Activated naive CD8-positive, alpha-beta T cell treated with anti-CD3 and anti-CD28 coated beads for 36 hours (primary cell): ENCODE data around the gene ZNF226. TPM values are rescaled to one million over a fixed set of nuclear protein-coding genes. Genes with fewer than 3 reads are reported as not detected.
"Not testable (repeated sequence)": the region's sequence is repeated elsewhere in the genome, so short reads cannot be mapped to it uniquely, and the experiment has no call there.

Source experiments
- DNase-seq: peaks from one replicate; pipeline ENCODE4 v3.0.0; 2021
- H3K27ac Mint-ChIP-seq: one replicate; pipeline ENCODE4 v1.8.0; 2022; ENCODE audit warnings: mild to moderate bottlenecking, moderate library complexity, mixed read lengths
- H3K27me3 Mint-ChIP-seq: one replicate; pipeline ENCODE4 v1.8.0; 2022; ENCODE audit warnings: mild to moderate bottlenecking, mixed read lengths
- H3K36me3 Mint-ChIP-seq: one replicate; pipeline ENCODE4 v1.8.0; 2021; ENCODE audit warnings: mild to moderate bottlenecking, mixed read lengths
- H3K4me1 Mint-ChIP-seq: one replicate; pipeline ENCODE4 v1.8.0; 2021; ENCODE audit warnings: mixed read lengths
- H3K4me3 Mint-ChIP-seq: one replicate; pipeline ENCODE4 v1.8.0; 2022; ENCODE audit warnings: mild to moderate bottlenecking, moderate library complexity, mixed read lengths
- H3K9me3 Mint-ChIP-seq: one replicate; pipeline ENCODE4 v1.8.0; 2022; ENCODE audit warnings: mixed read lengths
- total RNA-seq, 2 experiments: library from RNA; stranded (reverse); gene quantifications; one replicate each; pipeline ENCODE4 v1.2.3, GENCODE V29; 2021

ZNF226 gene
- 1 to 10 TPM; 6.5 to 7.4 TPM for total RNA-seq

GRCh38 chr19:44164673-44165512 is at the start of gene ZNF226:
Gene ZNF226 (plus strand): TSS chr19:44165100. CDS start chr19:44170081, 4,981 bp downstream.
- Mint-ChIP-seq H3K27ac (peak within 1 kb of the TSS; percentile 94), H3K27me3 (no peaks in the 10 kb centered on the region), H3K9me3 (peaks cover 45% of the 10 kb centered on the region), H3K36me3 (peaks cover 45% of the 10 kb centered on the region), H3K4me1 (peaks cover 29% of the 10 kb centered on the region), H3K4me3 (peak within 1 kb of the TSS; percentile 91)
- DNase-seq: peak; percentile 79

GRCh38 chr19:44121162-44121561 is 43.7 kb upstream of the ZNF226 start:
- peaks cover 55% of the 10 kb centered on the region for H3K9me3 Mint-ChIP-seq
- not testable (repeated sequence) for H3K27ac Mint-ChIP-seq, H3K27me3 Mint-ChIP-seq

GRCh38 chr19:44131955-44132354 is 32.9 kb upstream of the ZNF226 start:
- Mint-ChIP-seq H3K4me1 (no peaks in the 10 kb centered on the region), H3K27ac (no peak overlapping the region), H3K36me3 (peaks cover 45% of the 10 kb centered on the region), H3K4me3 (no peak overlapping the region), H3K27me3 (no peaks in the 10 kb centered on the region), H3K9me3 (peaks cover 40% of the 10 kb centered on the region)
- DNase-seq: no peak

More at GRCh38 chr19:44121162-44121561, 43.7 kb upstream of the ZNF226 start:
- DNase-seq, H3K4me1 Mint-ChIP-seq, H3K4me3 Mint-ChIP-seq: not testable (repeated sequence)
- H3K36me3 Mint-ChIP-seq: peaks cover 88% of the 10 kb centered on the region

GRCh38 chr19:44141191-44142058 is 23.5 kb upstream of the ZNF226 start, which contains the start of gene ZNF234:
Gene ZNF234 (plus strand): TSS chr19:44141554. CDS start chr19:44144633, 3,079 bp downstream.
- Mint-ChIP-seq H3K4me1 (peaks cover 13% of the 10 kb centered on the region), H3K27me3 (no peaks in the 10 kb centered on the region), H3K36me3 (peaks cover 38% of the 10 kb centered on the region), H3K27ac (peak within 1 kb of the TSS; percentile 96), H3K4me3 (peak within 1 kb of the TSS; percentile 95), H3K9me3 (peaks cover 11% of the 10 kb centered on the region)
- peak; percentile 58 for DNase-seq

GRCh38 chr19:44142059-44142433 is 22.9 kb upstream of the ZNF226 start:
- H3K27me3 Mint-ChIP-seq: no peaks in the 10 kb centered on the region
- no peak for DNase-seq
- H3K4me3 Mint-ChIP-seq: peak overlapping the region; percentile 95
- H3K4me1 Mint-ChIP-seq: peaks cover 13% of the 10 kb centered on the region
- peaks cover 10% of the 10 kb centered on the region for H3K9me3 Mint-ChIP-seq
- H3K36me3 Mint-ChIP-seq: peaks cover 40% of the 10 kb centered on the region
- peak overlapping the region; percentile 96 for H3K27ac Mint-ChIP-seq

GRCh38 chr19:44149776-44150175 is 15.1 kb upstream of the ZNF226 start:
- Mint-ChIP-seq H3K4me3 (no peak overlapping the region), H3K36me3 (peaks cover 93% of the 10 kb centered on the region), H3K4me1 (no peaks in the 10 kb centered on the region), H3K27ac (no peak overlapping the region), H3K9me3 (peaks cover 33% of the 10 kb centered on the region), H3K27me3 (no peaks in the 10 kb centered on the region)
- no peak for DNase-seq

- DNase-seq: no peak
- Mint-ChIP-seq H3K27ac (no peak overlapping the region), H3K4me3 (no peak overlapping the region), H3K27me3 (no peaks in the 10 kb centered on the region), H3K36me3 (peaks cover 89% of the 10 kb centered on the region), H3K9me3 (peaks cover 36% of the 10 kb centered on the region), H3K4me1 (no peaks in the 10 kb centered on the region)
Measured at GRCh38 chr19:44151491-44151890, 13.4 kb upstream of the ZNF226 start.

GRCh38 chr19:44156475-44156874 is 8.4 kb upstream of the ZNF226 start:
- DNase-seq: no peak
- Mint-ChIP-seq H3K4me3 (no peak overlapping the region), H3K27ac (no peak overlapping the region), H3K9me3 (peaks cover 51% of the 10 kb centered on the region), H3K36me3 (peaks cover 65% of the 10 kb centered on the region), H3K27me3 (no peaks in the 10 kb centered on the region), H3K4me1 (no peaks in the 10 kb centered on the region)

GRCh38 chr19:44163789-44164188 is 1.1 kb upstream of the ZNF226 start:
- Mint-ChIP-seq H3K4me1 (peaks cover 29% of the 10 kb centered on the region), H3K36me3 (peaks cover 34% of the 10 kb centered on the region), H3K9me3 (peaks cover 41% of the 10 kb centered on the region), H3K4me3 (no peak overlapping the region), H3K27me3 (no peaks in the 10 kb centered on the region), H3K27ac (no peak overlapping the region)
- DNase-seq: no peak

- no peak for DNase-seq
- Mint-ChIP-seq H3K9me3 (peaks cover 43% of the 10 kb centered on the region), H3K27me3 (no peaks in the 10 kb centered on the region), H3K4me3 (peak overlapping the region; percentile 91), H3K27ac (peak overlapping the region; percentile 94), H3K4me1 (peaks cover 29% of the 10 kb centered on the region), H3K36me3 (peaks cover 39% of the 10 kb centered on the region)
Measured at GRCh38 chr19:44164327-44164672, 600 bp upstream of the ZNF226 start.

- peaks cover 57% of the 10 kb centered on the region for H3K9me3 Mint-ChIP-seq
- peaks cover 20% of the 10 kb centered on the region for H3K4me1 Mint-ChIP-seq
- not testable (repeated sequence) for H3K27me3 Mint-ChIP-seq, DNase-seq, H3K4me3 Mint-ChIP-seq, H3K27ac Mint-ChIP-seq
- H3K36me3 Mint-ChIP-seq: peaks cover 92% of the 10 kb centered on the region
Measured at GRCh38 chr19:44170660-44171059, 5.8 kb downstream of the ZNF226 start.

GRCh38 chr19:44176590-44176989 is 11.7 kb downstream of the ZNF226 start:
- Mint-ChIP-seq H3K4me1 (no peaks in the 10 kb centered on the region), H3K27ac (no peak overlapping the region), H3K36me3 (peaks cover 70% of the 10 kb centered on the region), H3K27me3 (no peaks in the 10 kb centered on the region), H3K4me3 (no peak overlapping the region), H3K9me3 (peaks cover 64% of the 10 kb centered on the region)
- DNase-seq: no peak

- no peak for DNase-seq
- Mint-ChIP-seq H3K9me3 (peaks cover 52% of the 10 kb centered on the region), H3K27ac (no peak overlapping the region), H3K4me1 (no peaks in the 10 kb centered on the region), H3K4me3 (no peak overlapping the region), H3K36me3 (peaks cover 26% of the 10 kb centered on the region), H3K27me3 (no peaks in the 10 kb centered on the region)
Measured at GRCh38 chr19:44180968-44181367, 16.1 kb downstream of the ZNF226 start.

GRCh38 chr19:44182145-44182544 is 17.2 kb downstream of the ZNF226 start:
- Mint-ChIP-seq H3K4me1 (no peaks in the 10 kb centered on the region), H3K27me3 (no peaks in the 10 kb centered on the region), H3K9me3 (peaks cover 43% of the 10 kb centered on the region), H3K4me3 (no peak overlapping the region), H3K27ac (no peak overlapping the region), H3K36me3 (peaks cover 15% of the 10 kb centered on the region)
- DNase-seq: no peak

GRCh38 chr19:44190020-44190419 is 25.1 kb downstream of the ZNF226 start:
- Mint-ChIP-seq H3K27me3 (no peaks in the 10 kb centered on the region), H3K27ac (no peak overlapping the region), H3K4me1 (no peaks in the 10 kb centered on the region), H3K4me3 (no peak overlapping the region), H3K36me3 (peaks cover 16% of the 10 kb centered on the region), H3K9me3 (peaks cover 41% of the 10 kb centered on the region)
- DNase-seq: no peak
